DMS79 treated with DMSO at 0.1 percent for 48 hours (cell line): ENCODE data around the gene MSANTD7.
A peak's percentile ranks its signal among the peaks of the same experiment; 100 is the strongest.
"Not testable (repeated sequence)": the region's sequence is repeated elsewhere in the genome, so short reads cannot be mapped to it uniquely, and the experiment has no call there.

ENCODE experiments used
- DNase-seq: peaks from one replicate; lab custom pipeline; 2025; lab: John Stamatoyannopoulos, UW

The MSANTD7 gene

DNA sequence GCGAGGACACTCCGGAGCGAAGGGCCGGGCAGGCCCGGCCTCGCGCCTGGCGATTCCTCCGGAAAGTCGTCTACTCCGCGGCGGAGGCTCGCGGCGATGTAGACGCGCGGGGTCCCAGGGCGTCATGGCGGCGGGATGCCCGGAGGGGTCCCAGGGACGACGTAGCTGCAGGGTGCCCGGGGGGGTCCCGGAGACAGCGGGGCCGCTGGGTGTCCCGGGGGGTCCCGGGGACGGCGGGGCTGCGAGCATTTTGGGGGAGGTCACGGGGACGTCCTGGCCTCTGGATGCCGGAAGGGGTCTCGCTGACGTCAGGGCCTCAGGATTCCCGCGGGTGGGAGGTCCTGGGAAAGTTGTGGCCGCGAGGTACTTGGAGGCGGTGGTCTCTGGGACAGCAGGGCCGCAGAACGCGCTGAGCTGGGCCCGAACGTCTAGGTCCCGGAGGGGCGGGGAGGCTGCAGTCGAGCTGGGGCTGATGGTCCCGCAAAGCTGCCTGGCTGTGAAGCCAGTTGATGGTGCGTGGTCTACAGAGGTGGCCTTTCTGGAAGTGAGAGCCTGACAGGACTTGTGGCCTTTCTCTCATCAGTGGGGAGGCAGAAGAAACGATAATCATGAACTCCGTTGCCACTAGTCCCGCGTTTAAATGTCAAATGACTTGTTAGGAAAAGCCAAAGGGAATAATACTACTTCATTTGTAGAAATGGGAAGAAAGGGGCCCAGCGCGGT, 637 bp downstream of the MSANTD7 start:
- DNase-seq = no peak

GRCh38 chr10:14839305-14839695, 1.2 kb downstream of the MSANTD7 start:
- no peak for DNase-seq

DNA sequence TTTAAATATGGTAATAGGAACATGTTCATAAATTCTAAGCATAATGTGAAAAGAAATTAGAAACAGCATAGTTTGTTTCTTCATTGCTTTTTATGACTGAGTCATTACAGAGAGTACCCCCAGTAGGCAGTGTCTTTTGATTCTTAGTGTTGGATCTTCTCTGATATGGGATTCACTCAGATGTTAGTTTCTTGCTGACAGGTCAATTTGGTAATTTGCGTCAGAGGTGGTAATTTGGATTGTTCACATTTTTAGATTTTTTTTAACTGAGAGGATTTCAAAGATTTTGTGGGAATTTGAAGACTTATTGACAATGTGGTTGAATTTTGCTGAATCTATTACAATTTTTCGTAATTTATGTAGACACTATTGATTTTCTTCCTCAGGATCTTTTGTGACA, 2.1 kb downstream of the MSANTD7 start:
- no peak for DNase-seq

GRCh38 chr10:14843327-14843988, 5.4 kb downstream of the MSANTD7 start:
- DNase-seq = no peak

DNA sequence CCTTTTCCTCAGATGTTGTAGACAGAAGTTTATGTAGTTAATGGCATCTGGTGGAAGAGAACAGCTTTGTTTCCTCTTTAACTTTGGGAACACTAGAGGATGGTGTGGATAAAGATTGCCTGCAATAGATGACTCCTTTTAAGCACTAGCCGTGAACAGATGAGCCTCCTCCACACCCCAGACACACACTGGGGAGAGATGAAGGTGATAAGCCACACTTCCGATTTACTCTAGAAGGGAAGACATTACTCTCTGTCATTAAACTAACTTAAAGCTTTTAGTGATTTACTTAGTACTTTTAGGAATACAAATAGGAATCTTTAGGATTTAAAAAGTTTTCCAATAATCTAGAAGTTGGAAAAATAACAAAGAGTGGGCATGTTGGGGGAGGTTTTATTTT, 6.8 kb downstream of the MSANTD7 start:
- no peak for DNase-seq

DNA sequence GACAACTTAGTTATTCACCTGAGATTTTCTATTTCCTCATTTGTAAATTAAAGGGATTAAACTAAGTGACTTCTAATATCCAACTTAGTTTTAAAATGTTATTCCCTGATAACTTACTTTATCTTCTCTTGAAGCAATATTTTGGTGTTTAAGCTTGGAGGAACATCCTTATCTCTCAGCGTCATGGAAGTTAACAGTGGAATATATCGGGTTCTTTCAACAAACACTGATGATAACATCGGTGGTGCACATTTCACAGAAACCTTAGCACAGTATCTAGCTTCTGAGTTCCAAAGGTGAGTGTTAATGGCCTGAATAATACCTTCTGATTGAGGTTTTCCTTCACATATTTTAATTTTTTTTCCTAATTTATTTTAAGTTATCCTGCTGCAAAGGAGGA, 14.1 kb downstream of the MSANTD7 start:
- no peak for DNase-seq

DNA sequence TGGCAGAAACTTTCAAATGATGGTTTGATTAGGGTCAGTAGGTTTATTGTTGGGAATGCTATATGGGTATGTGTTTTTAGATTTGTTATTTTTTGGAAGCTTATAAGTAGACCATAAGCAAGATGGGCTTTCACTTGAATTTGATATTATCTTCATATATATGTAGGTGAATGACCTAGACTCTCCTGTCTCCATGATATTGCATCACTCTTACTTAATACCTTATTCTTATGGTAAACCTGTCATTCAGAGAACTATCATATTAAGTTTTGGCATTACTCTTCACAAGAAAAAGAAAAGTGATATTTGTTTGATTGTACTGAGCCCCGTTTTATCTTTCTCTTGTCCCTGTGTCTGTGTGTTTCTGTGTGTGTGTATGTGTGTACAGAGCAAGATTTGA, 17.3 kb downstream of the MSANTD7 start:
- no peak for DNase-seq

GRCh38 chr10:14858338-14858960, 20.3 kb downstream of the MSANTD7 start:
- no peak for DNase-seq

GRCh38 chr10:14859043-14859442, 20.9 kb downstream of the MSANTD7 start:
- no peak for DNase-seq

DNA sequence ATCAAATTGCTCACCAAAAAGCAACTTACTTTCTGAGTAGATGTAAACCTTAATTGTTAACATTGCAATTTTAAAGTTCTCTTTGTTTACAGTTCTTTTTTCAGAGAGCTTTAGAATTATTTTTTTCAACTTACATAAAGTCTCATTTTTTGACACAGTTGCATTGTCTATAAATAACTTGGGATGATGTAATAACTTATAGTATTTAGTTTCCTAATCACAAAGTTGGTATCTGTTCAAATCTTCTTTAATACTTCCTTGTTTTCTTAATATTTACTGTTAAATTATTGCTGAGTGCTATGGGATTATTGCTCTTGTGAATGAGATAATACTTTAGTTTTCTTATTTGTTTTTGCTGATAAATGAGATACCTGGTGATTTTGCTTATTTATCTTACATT, 21.7 kb downstream of the MSANTD7 start:
- DNase-seq = no peak

- DNase-seq = no peak
These were observed 22.7 kb downstream of the MSANTD7 start for GRCh38 chr10:14860791-14861190.

DNA sequence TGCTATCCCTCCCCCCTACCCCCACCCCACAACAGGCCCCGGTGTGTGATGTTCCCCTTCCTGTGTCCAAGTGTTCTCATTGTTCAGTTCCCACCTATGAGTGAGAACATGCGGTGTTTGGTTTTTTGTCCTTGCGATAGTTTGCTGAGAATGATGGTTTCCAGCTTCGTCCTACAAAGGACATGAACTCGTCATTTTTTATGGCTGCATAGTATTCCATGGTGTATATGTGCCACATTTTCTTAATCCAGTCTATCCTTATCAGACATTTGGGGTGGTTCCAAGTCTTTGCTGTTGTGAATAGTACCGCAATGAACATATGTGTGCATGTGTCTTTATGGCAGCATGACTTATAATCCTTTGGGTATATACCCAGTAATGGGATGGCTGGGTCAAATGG, 26.4 kb downstream of the MSANTD7 start:
- not testable (repeated sequence) for DNase-seq

GRCh38 chr10:14864871-14865270, 26.8 kb downstream of the MSANTD7 start:
- not testable (repeated sequence) for DNase-seq

DNA sequence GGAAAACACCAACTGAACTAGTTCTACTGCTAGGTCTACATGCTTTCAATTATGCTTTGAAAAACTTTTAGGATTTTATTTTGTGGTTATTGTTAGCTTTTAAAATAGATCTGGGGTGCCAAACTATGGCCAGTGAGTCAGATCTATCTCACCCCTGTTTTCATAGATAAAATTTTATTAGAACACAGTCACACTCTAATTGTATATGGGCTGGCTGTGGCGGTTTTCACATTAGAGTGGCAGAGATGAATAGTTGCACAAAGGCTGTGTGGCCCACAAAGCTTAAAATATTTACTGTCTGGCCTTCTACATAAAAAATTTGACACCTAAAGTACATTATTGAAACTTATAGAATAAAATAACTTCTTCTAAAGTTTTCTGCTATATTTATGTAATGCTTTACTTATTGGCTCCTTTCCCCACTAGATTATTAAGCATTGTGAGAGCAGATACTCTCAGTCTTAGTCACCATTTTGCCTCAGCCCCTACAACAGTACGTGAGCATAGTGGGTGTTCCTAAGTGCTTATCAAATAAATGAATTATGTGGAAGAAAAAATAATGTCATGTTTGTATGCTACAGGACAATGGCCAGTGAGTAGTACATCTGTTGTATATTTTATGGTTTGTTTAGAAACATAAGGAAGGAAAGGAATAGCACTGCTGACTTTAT, 35.1 kb downstream of the MSANTD7 start:
- no peak for DNase-seq

- no peak for DNase-seq
These were observed 37.8 kb downstream of the MSANTD7 start for GRCh38 chr10:14875941-14876340.

DNA sequence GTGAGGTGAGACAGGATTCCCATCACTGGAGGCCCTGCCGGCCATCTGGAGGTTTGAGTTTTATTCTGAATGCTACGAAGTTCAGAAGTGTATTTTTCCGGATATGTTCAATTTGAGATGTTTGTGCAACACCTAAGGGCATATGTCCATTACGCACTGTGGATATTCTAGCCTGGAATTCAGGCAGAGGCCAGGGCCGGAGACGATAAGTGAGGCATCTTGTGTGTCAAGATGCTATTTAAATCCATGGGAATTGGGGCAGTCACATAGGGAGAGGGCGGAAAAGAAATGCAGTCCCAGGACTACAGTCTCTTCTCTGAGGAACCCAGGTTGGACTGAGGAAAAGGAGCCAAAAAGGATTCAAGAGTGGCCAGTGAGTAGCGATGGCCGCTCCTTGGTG, 38.7 kb downstream of the MSANTD7 start:
- DNase-seq = no peak

- DNase-seq = peak; percentile 40
These were observed 40.4 kb downstream of the MSANTD7 start, which contains the start of gene SUV39H2 for GRCh38 chr10:14878266-14879123. Gene SUV39H2, plus strand, starts transcription at chr10:14878866. Its CDS starts 23 bp downstream, at chr10:14878889.

- DNase-seq = no peak
These were observed 41.2 kb downstream of the MSANTD7 start for GRCh38 chr10:14879124-14879927.

- DNase-seq = no peak
These were observed 41.8 kb downstream of the MSANTD7 start for GRCh38 chr10:14879928-14880193.

DNA sequence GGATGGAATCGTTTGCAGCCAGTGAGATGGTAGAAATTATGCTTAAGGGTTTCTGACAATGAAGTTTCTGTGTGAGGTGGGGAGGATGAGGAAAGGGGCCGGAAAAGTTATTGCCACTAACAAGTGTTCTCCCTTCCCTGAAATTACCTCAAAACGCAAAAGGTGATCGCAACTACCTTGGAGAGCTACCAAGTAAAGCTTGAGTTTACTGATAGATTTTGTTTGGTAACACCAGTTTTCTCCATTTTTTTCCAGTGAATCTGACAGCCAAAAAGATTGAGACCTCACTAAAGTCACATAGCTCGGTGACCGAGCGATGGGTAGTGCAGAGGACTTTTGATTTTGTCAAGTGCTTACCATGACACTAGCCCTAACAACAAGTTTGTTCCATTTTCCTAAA, 42.1 kb downstream of the MSANTD7 start:
- no peak for DNase-seq

GRCh38 chr10:14884082-14884481, 46.0 kb downstream of the MSANTD7 start:
- no peak for DNase-seq
